ENCODE measurements around the gene PRKN. TPM values are rescaled to one million over a fixed set of nuclear protein-coding genes. Genes with fewer than 3 reads are reported as not detected.
"Not testable (repeated sequence)": the region's sequence is repeated elsewhere in the genome, so short reads cannot be mapped to it uniquely, and the experiment has no call there.

PRKN gene
- total RNA-seq, 1 donor from 2014 or later, result 5.7 TPM

GRCh38 chr6:161314541-161315245 is 1412.9 kb downstream of the PRKN start:
- not testable (repeated sequence) for H3K9me3 Mint-ChIP-seq (ENCODE audit: low read depth); H3K27me3 Mint-ChIP-seq (ENCODE audit: low read depth)

GRCh38 chr6:161313940-161314509 is 1413.5 kb downstream of the PRKN start:
- Mint-ChIP-seq H3K4me3 (ENCODE audit: unreplicated experiment) (no peak overlapping the region), H3K36me3 (ENCODE audit: low read depth) (no peaks in the 10 kb centered on the region), H3K4me1 (ENCODE audit: low read depth) (peaks cover 8% of the 10 kb centered on the region), H3K9me3 (ENCODE audit: low read depth) (peaks cover 3% of the 10 kb centered on the region), H3K27me3 (ENCODE audit: low read depth) (peaks cover 2% of the 10 kb centered on the region), H3K27ac (ENCODE audit: unreplicated experiment) (no peak overlapping the region)
- no peak for DNase-seq (ENCODE audit: low spot score)
- no peak for TF ChIP-seq CTCF (IDR thresholded peaks at IDR 0.05)

More at GRCh38 chr6:161314541-161315245, 1412.9 kb downstream of the PRKN start:
- not testable (repeated sequence) for H3K27ac Mint-ChIP-seq (ENCODE audit: unreplicated experiment); H3K4me3 Mint-ChIP-seq (ENCODE audit: unreplicated experiment); H3K4me1 Mint-ChIP-seq (ENCODE audit: low read depth); DNase-seq (ENCODE audit: low spot score); H3K36me3 Mint-ChIP-seq (ENCODE audit: low read depth)

GRCh38 chr6:161313475-161313874 is 1414.1 kb downstream of the PRKN start:
- H3K27me3 Mint-ChIP-seq (ENCODE audit: low read depth); H3K36me3 Mint-ChIP-seq (ENCODE audit: low read depth); H3K9me3 Mint-ChIP-seq (ENCODE audit: low read depth); H3K4me3 Mint-ChIP-seq (ENCODE audit: unreplicated experiment); H3K27ac Mint-ChIP-seq (ENCODE audit: unreplicated experiment); H3K4me1 Mint-ChIP-seq (ENCODE audit: low read depth); DNase-seq (ENCODE audit: low spot score): not testable (repeated sequence)

- H3K27me3 Mint-ChIP-seq (ENCODE audit: low read depth); H3K4me1 Mint-ChIP-seq (ENCODE audit: low read depth); DNase-seq (ENCODE audit: low spot score); H3K27ac Mint-ChIP-seq (ENCODE audit: unreplicated experiment); H3K4me3 Mint-ChIP-seq (ENCODE audit: unreplicated experiment); H3K9me3 Mint-ChIP-seq (ENCODE audit: low read depth); H3K36me3 Mint-ChIP-seq (ENCODE audit: low read depth): not testable (repeated sequence)
These were observed 1417.8 kb downstream of the PRKN start for GRCh38 chr6:161309774-161310173.

- Mint-ChIP-seq H3K27me3 (ENCODE audit: low read depth) (peaks cover 2% of the 10 kb centered on the region), H3K36me3 (ENCODE audit: low read depth) (no peaks in the 10 kb centered on the region), H3K9me3 (ENCODE audit: low read depth) (no peaks in the 10 kb centered on the region), H3K4me3 (ENCODE audit: unreplicated experiment) (no peak overlapping the region), H3K27ac (ENCODE audit: unreplicated experiment) (no peak overlapping the region), H3K4me1 (ENCODE audit: low read depth) (no peaks in the 10 kb centered on the region)
- no peak for TF ChIP-seq CTCF (IDR thresholded peaks at IDR 0.05)
- DNase-seq (ENCODE audit: low spot score), result no peak
These were observed 1419.4 kb downstream of the PRKN start for GRCh38 chr6:161308075-161308655.

- H3K4me1 Mint-ChIP-seq (ENCODE audit: low read depth), result peaks cover 14% of the 10 kb centered on the region
- TF ChIP-seq CTCF (IDR thresholded peaks at IDR 0.05), result no peak
- no peak overlapping the region for H3K4me3 Mint-ChIP-seq (ENCODE audit: unreplicated experiment)
- no peak for DNase-seq (ENCODE audit: low spot score)
- H3K9me3 Mint-ChIP-seq (ENCODE audit: low read depth), result no peaks in the 10 kb centered on the region
- H3K27ac Mint-ChIP-seq (ENCODE audit: unreplicated experiment), result no peak overlapping the region
- H3K27me3 Mint-ChIP-seq (ENCODE audit: low read depth), result no peaks in the 10 kb centered on the region
- H3K36me3 Mint-ChIP-seq (ENCODE audit: low read depth), result no peaks in the 10 kb centered on the region
These were observed 1421.7 kb downstream of the PRKN start for GRCh38 chr6:161305860-161306259.
